DND-41 (cell line): ENCODE results near the gene LSM3.

Experiments
- ATAC-seq: fragments of 200-7000 bp; cut with Tn5 transposase; 3 replicates; pipeline ENCODE4 v1.9.1; 2021; ENCODE audit warnings: low read depth; ENCODE audit not compliant: insufficient read depth
- DNase-seq: peaks from one replicate; pipeline ENCODE4 v3.0.0-alpha.2; 2020
- H2AFZ ChIP-seq: 2 replicates; pipeline ENCODE4 v1.6.0; 2012; ENCODE audit warnings: low read depth, low read length
- H3K27ac ChIP-seq: 2 replicates; pipeline ENCODE4 v1.5.1; 2012; ENCODE audit warnings: low read length, inconsistent platforms
- H3K27me3 ChIP-seq: fragments of 200-600 bp; sonication (generic); 2 replicates; pipeline ENCODE4 v1.6.0; 2012; ENCODE audit warnings: low read length, mild to moderate bottlenecking, inconsistent platforms; ENCODE audit not compliant: insufficient read depth, poor library complexity
- H3K36me3 ChIP-seq: 2 replicates; pipeline ENCODE4 v1.5.1; 2012; ENCODE audit warnings: low read length, inconsistent platforms; ENCODE audit not compliant: insufficient read depth
- H3K4me1 ChIP-seq: 2 replicates; pipeline ENCODE4 v1.5.1; 2012; ENCODE audit warnings: mild to moderate bottlenecking, low read length; ENCODE audit not compliant: insufficient read depth
- H3K4me2 ChIP-seq: 2 replicates; pipeline ENCODE4 v1.6.0; 2012; ENCODE audit warnings: mild to moderate bottlenecking, moderate library complexity, low read length, inconsistent platforms; ENCODE audit not compliant: insufficient read depth
- H3K4me3 ChIP-seq, 2 experiments: fragments of 200-600 bp in 1 of 2; shearing (Covaris generic) in 1 of 2; 2 replicates each; pipeline ENCODE4 v1.5.1; 2012 to 2016; ENCODE audit warnings: inconsistent platforms in 2 of 2, low read length in 2 of 2, mild to moderate bottlenecking in 2 of 2, low read depth in 1 of 2, moderate library complexity in 1 of 2
- H3K79me2 ChIP-seq: 2 replicates; pipeline ENCODE4 v1.6.0; 2012; ENCODE audit warnings: low read length, inconsistent platforms; ENCODE audit not compliant: insufficient read depth
- H3K9ac ChIP-seq: 2 replicates; pipeline ENCODE4 v1.6.0; 2012; ENCODE audit warnings: low read depth, mild to moderate bottlenecking, inconsistent platforms, low read length, moderate library complexity
- H3K9me3 ChIP-seq: 2 replicates; pipeline ENCODE4 v1.5.1; 2012; ENCODE audit warnings: low read length, moderate library complexity, mild to moderate bottlenecking, inconsistent platforms; ENCODE audit not compliant: insufficient read depth, severe bottlenecking
- H4K20me1 ChIP-seq: 2 replicates; pipeline ENCODE4 v1.6.0; 2012; ENCODE audit warnings: low read length; ENCODE audit not compliant: insufficient read depth
- EZH2 ChIP-seq: IDR thresholded peaks from 3 replicates; pipeline ENCODE4 v1.6.1; 2012; ENCODE audit warnings: borderline replicate concordance, low read depth, mild to moderate bottlenecking, moderate library complexity, low read length, inconsistent platforms; ENCODE audit not compliant: severe bottlenecking
- TF ChIP-seq, protein P1 (sequence below): IDR thresholded peaks from 2 replicates; pipeline ENCODE4 v1.5.1; 2012; ENCODE audit warnings: borderline replicate concordance, low read length, moderate library complexity, mild to moderate bottlenecking; ENCODE audit not compliant: poor library complexity, severe bottlenecking; ENCODE audit errors: extremely low read depth

The LSM3 gene

GRCh38 chr3:14211621-14212020, 33.0 kb downstream of the LSM3 start:
- no peak for ATAC-seq
- Histone ChIP-seq H3K4me2 (no peak overlapping the region), H4K20me1 (no peaks in the 10 kb centered on the region), H2AFZ (no peak overlapping the region), H3K4me1 (no peaks in the 10 kb centered on the region), H3K9me3 (no peaks in the 10 kb centered on the region), H3K27me3 (no peaks in the 10 kb centered on the region), H3K9ac (no peak overlapping the region), H3K36me3 (no peaks in the 10 kb centered on the region), H3K79me2 (no peaks in the 10 kb centered on the region), H3K27ac (no peak overlapping the region), H3K4me3 (no peak overlapping the region)
- TF ChIP-seq EZH2, result no peak
- TF ChIP-seq, protein P1, sequence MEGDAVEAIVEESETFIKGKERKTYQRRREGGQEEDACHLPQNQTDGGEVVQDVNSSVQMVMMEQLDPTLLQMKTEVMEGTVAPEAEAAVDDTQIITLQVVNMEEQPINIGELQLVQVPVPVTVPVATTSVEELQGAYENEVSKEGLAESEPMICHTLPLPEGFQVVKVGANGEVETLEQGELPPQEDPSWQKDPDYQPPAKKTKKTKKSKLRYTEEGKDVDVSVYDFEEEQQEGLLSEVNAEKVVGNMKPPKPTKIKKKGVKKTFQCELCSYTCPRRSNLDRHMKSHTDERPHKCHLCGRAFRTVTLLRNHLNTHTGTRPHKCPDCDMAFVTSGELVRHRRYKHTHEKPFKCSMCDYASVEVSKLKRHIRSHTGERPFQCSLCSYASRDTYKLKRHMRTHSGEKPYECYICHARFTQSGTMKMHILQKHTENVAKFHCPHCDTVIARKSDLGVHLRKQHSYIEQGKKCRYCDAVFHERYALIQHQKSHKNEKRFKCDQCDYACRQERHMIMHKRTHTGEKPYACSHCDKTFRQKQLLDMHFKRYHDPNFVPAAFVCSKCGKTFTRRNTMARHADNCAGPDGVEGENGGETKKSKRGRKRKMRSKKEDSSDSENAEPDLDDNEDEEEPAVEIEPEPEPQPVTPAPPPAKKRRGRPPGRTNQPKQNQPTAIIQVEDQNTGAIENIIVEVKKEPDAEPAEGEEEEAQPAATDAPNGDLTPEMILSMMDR, result no peak
- no peak for DNase-seq

DNA sequence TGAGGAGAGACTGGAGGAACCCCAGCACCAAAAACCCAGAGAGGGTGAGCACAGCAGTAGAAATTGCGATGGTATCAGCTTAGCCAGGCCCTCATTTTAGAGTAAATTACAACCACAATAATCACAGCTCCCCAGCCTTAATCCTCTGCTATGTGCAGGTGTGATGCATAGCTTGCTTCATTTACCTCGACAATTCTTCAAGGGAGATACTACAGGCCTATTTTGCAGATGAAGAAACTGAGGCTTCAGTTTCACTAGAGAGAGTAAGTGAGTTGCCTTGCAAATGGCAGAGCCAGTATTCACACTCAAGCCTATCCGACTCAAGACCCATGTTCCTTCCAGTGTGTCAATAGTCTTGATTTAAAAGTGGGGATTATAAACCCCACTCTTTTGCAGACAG, 33.4 kb downstream of the LSM3 start:
- Histone ChIP-seq H3K27ac (no peak overlapping the region), H4K20me1 (no peaks in the 10 kb centered on the region), H3K27me3 (no peaks in the 10 kb centered on the region), H3K36me3 (no peaks in the 10 kb centered on the region), H3K9me3 (no peaks in the 10 kb centered on the region), H3K79me2 (no peaks in the 10 kb centered on the region), H2AFZ (no peak overlapping the region), H3K4me3 (no peak overlapping the region), H3K4me1 (no peaks in the 10 kb centered on the region), H3K4me2 (no peak overlapping the region), H3K9ac (no peak overlapping the region)
- ATAC-seq (no peak), DNase-seq (no peak)
- TF ChIP-seq, protein P1, result no peak
- TF ChIP-seq EZH2, result no peak

- no peak overlapping the region for H3K27ac ChIP-seq
Observed at GRCh38 chr3:14213066-14213774, 34.6 kb downstream of the LSM3 start.

More at GRCh38 chr3:14213066-14213774, 34.6 kb downstream of the LSM3 start:
- Histone ChIP-seq H3K79me2 (no peaks in the 10 kb centered on the region), H3K36me3 (no peaks in the 10 kb centered on the region), H2AFZ (no peak overlapping the region), H3K9me3 (no peaks in the 10 kb centered on the region), H3K9ac (no peak overlapping the region), H4K20me1 (no peaks in the 10 kb centered on the region), H3K4me1 (no peaks in the 10 kb centered on the region), H3K27me3 (no peaks in the 10 kb centered on the region), H3K4me3 (no peak overlapping the region), H3K4me2 (no peak overlapping the region)
- no peak for DNase-seq
- no peak for TF ChIP-seq EZH2
- TF ChIP-seq, protein P1, result no peak
- ATAC-seq, result no peak
